OCI-LY7 (cell line): ENCODE measurements around the gene LCE3B. TPM values are rescaled to one million over a fixed set of nuclear protein-coding genes. Genes with fewer than 3 reads are reported as not detected.

Experiments used
- BruUV-seq: library from RNA; stranded (reverse); fragments of 400-500 nt; replicated peaks from 2 replicates; lab custom pipeline; 2021; lab: Mats Ljungman, UMichigan
- CTCF ChIA-PET: fragments of 300-600 bp; sonication (Branson Sonifier 250); formaldehyde crosslinking; loops from one replicate; lab custom pipeline; 2022; ENCODE audit warnings: antibody characterized with exemption; ENCODE audit not compliant: unreplicated experiment; lab: Charles Lee
- POLR2A ChIA-PET: fragments of 300-600 bp; sonication (Branson Sonifier 250); formaldehyde crosslinking; loops from one replicate; lab custom pipeline; 2022; ENCODE audit warnings: antibody characterized with exemption; lab: Charles Lee
- DNase-seq: peaks from one replicate; pipeline ENCODE4 v3.0.0-alpha.2; 2015; ENCODE audit warnings: low spot score
- H2AFZ ChIP-seq: fragments of 200-600 bp; sonication (generic), shearing (Covaris generic); 2 replicates; pipeline ENCODE4 v1.6.1; 2014; ENCODE audit warnings: mild to moderate bottlenecking, antibody characterized with exemption, low read length, moderate library complexity
- H3K27ac ChIP-seq: fragments of 200-600 bp; sonication (generic); 2 replicates; pipeline ENCODE4 v1.5.1; 2014; ENCODE audit warnings: mixed run types, low read depth, mild to moderate bottlenecking, moderate library complexity, low read length, inconsistent platforms; ENCODE audit not compliant: poor library complexity, severe bottlenecking
- H3K36me3 ChIP-seq: fragments of 200-600 bp; sonication (generic); 2 replicates; pipeline ENCODE4 v1.6.1; 2014; ENCODE audit warnings: mild to moderate bottlenecking, antibody characterized with exemption, low read length, moderate library complexity, mixed read lengths; ENCODE audit not compliant: insufficient read depth
- H3K4me1 ChIP-seq: fragments of 200-600 bp; sonication (generic); 2 replicates; pipeline ENCODE4 v1.5.1; 2014; ENCODE audit warnings: mild to moderate bottlenecking, low read length; ENCODE audit not compliant: insufficient read depth, poor library complexity, severe bottlenecking
- H3K4me2 ChIP-seq: fragments of 200-600 bp; sonication (generic); 2 replicates; pipeline ENCODE4 v1.6.1; 2014; ENCODE audit warnings: mild to moderate bottlenecking, low read length
- H3K4me3 ChIP-seq: fragments of 200-600 bp; sonication (generic); 2 replicates; pipeline ENCODE4 v1.5.1; 2014; ENCODE audit warnings: mild to moderate bottlenecking, low read depth, low read length; ENCODE audit not compliant: poor library complexity, severe bottlenecking
- H3K79me2 ChIP-seq: fragments of 200-600 bp; sonication (generic); 2 replicates; pipeline ENCODE4 v1.6.1; 2016; ENCODE audit warnings: low read depth, mild to moderate bottlenecking, low read length, moderate library complexity, mixed read lengths; ENCODE audit not compliant: insufficient read depth
- H3K9me2 ChIP-seq: fragments of 200-600 bp; sonication (generic); 2 replicates; pipeline ENCODE4 v1.6.1; 2016; ENCODE audit warnings: mild to moderate bottlenecking, low read length, mixed read lengths; ENCODE audit not compliant: insufficient read depth
- H3K9me3 ChIP-seq: fragments of 200-600 bp; sonication (generic); 2 replicates; pipeline ENCODE4 v1.6.1; 2014; ENCODE audit warnings: mild to moderate bottlenecking, mixed run types, low read length, mixed read lengths
- H4K20me1 ChIP-seq: fragments of 200-600 bp; sonication (generic); 2 replicates; pipeline ENCODE4 v1.6.1; 2014; ENCODE audit warnings: mild to moderate bottlenecking, antibody characterized with exemption, low read length, moderate library complexity, mixed read lengths; ENCODE audit not compliant: insufficient read depth
- CTCF ChIP-seq: fragments of 200-600 bp; sonication (generic); conservative IDR thresholded peaks from 2 replicates; pipeline ENCODE4 v1.5.1; 2014; ENCODE audit warnings: mild to moderate bottlenecking, antibody characterized with exemption, low read length, moderate library complexity, mixed read lengths
- EZH2phosphoT487 ChIP-seq: fragments of 200-600 bp; sonication (generic); IDR thresholded peaks from 2 replicates; pipeline ENCODE4 v1.6.1; 2018; ENCODE audit warnings: low read depth, borderline replicate concordance, mild to moderate bottlenecking, mixed run types, antibody characterized with exemption, low read length, moderate library complexity, mixed read lengths
- intact Hi-C: fragments of 100-400 bp; cut with micrococcal nuclease; formaldehyde crosslinking; loops from one replicate; pipeline ENCODE4 v1.10.0; 2022; ENCODE audit not compliant: unreplicated experiment
- total RNA-seq, 2 experiments: library from RNA; depleted of rRNA in 1 of 2; stranded (reverse); fragments of >200 nt in 1 of 2; shearing (Covaris generic) in 1 of 2; gene quantifications; 2 replicates each; pipeline ENCODE4 v1.2.3, GENCODE V29; 2014 to 2022

The LCE3B gene
- total RNA-seq, 2 experiments from 2014 or later: not detected

- no peaks in the 10 kb centered on the region for H3K36me3 ChIP-seq
- intact Hi-C loops: no loop called here
- BruUV-seq: no TSS peak
- CTCF ChIA-PET: no interaction called here
- DNase-seq: no peak
- TF ChIP-seq CTCF: no peak
- no peak for TF ChIP-seq EZH2phosphoT487
- H3K4me3 ChIP-seq: no peak within 1 kb of the TSS
- POLR2A ChIA-PET: no interaction called here
- no peak within 1 kb of the TSS for H3K27ac ChIP-seq
- no peaks in the 10 kb centered on the region for H3K4me1 ChIP-seq
- no peaks in the 10 kb centered on the region for H3K79me2 ChIP-seq
- H4K20me1 ChIP-seq: no peaks in the 10 kb centered on the region
- H3K9me3 ChIP-seq: peaks cover 4% of the 10 kb centered on the region; the same call in 1 of the 2 replicates
- H3K4me2 ChIP-seq: no peak within 1 kb of the TSS
- H2AFZ ChIP-seq: no peak within 1 kb of the TSS
- no peaks in the 10 kb centered on the region for H3K9me2 ChIP-seq
Measured at GRCh38 chr1:152622803-152623202, 9.2 kb downstream of the LCE3B start, which contains the start of gene LCE3A. LCE3A (minus strand) TSS chr1:152623103; CDS start chr1:152623103, 0 bp downstream.

- H4K20me1 ChIP-seq: no peaks in the 10 kb centered on the region
- H3K4me1 ChIP-seq: no peaks in the 10 kb centered on the region
- intact Hi-C loops: no loop called here
- H3K79me2 ChIP-seq: no peaks in the 10 kb centered on the region
- H3K36me3 ChIP-seq: no peaks in the 10 kb centered on the region
- TF ChIP-seq CTCF (peak; percentile 58), EZH2phosphoT487 (no peak)
- H3K9me3 ChIP-seq: peaks cover 4% of the 10 kb centered on the region; the same call in 1 of the 2 replicates
- POLR2A ChIA-PET: no interaction called here
- CTCF ChIA-PET: no interaction called here
- no peak overlapping the region for H2AFZ ChIP-seq
- H3K4me2 ChIP-seq: no peak overlapping the region
- H3K9me2 ChIP-seq: no peaks in the 10 kb centered on the region
- H3K27ac ChIP-seq: no peak overlapping the region
- no TSS peak for BruUV-seq
- peak; percentile 3 for DNase-seq
- no peak overlapping the region for H3K4me3 ChIP-seq
Measured at GRCh38 chr1:152623203-152623844, 9.7 kb downstream of the LCE3B start.

- no peaks in the 10 kb centered on the region for H3K79me2 ChIP-seq
- H4K20me1 ChIP-seq: no peaks in the 10 kb centered on the region
- intact Hi-C loops: no loop called here
- no peak for DNase-seq
- no peaks in the 10 kb centered on the region for H3K9me2 ChIP-seq
- H3K4me1 ChIP-seq: no peaks in the 10 kb centered on the region
- no peak overlapping the region for H3K4me3 ChIP-seq
- TF ChIP-seq EZH2phosphoT487 (no peak), CTCF (no peak)
- CTCF ChIA-PET: no interaction called here
- BruUV-seq: no TSS peak
- H3K36me3 ChIP-seq: no peaks in the 10 kb centered on the region
- POLR2A ChIA-PET: no interaction called here
- no peaks in the 10 kb centered on the region for H3K9me3 ChIP-seq
- H3K27ac ChIP-seq: no peak overlapping the region
- no peak overlapping the region for H2AFZ ChIP-seq
- H3K4me2 ChIP-seq: no peak overlapping the region
Measured at GRCh38 chr1:152626744-152627143, 13.1 kb downstream of the LCE3B start.
